Placental pericyte (primary cell): ENCODE results near the gene NUP42. TPM values are rescaled to one million over a fixed set of nuclear protein-coding genes. Genes with fewer than 3 reads are reported as not detected.

ENCODE experiments used
- total RNA-seq: library from RNA; depleted of rRNA; stranded (reverse); fragments of >200 nt; gene quantifications from 2 replicates; pipeline ENCODE4 v1.2.3, GENCODE V29; 2012

Gene NUP42
- 12.3 and 21.8 TPM in 2 replicates for total RNA-seq

GRCh38 chr7:23181684-23182553 is at the start of gene NUP42:
NUP42 (plus strand) TSS chr7:23182048; CDS start chr7:23182086, 38 bp downstream.

DNA sequence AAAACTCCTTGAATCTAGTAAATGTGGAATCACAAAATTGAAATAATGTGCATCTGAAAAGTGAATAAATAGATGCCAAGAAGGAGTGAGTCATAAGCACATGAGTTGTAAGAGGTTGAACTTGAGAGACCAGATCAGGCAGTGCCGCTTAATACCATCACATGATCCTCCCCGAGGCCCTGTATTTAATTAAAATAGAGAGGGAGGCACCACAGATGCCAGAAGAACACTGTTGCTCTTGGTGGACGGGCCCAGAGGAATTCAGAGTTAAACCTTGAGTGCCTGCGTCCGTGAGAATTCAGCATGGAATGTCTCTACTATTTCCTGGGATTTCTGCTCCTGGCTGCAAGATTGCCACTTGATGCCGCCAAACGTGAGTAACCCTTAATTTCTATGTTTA is 64.7 kb downstream of the NUP42 start, which contains the start of gene GPNMB:
Gene GPNMB, plus strand, starts transcription at position 221 of the 400 bp plus-strand sequence. Its CDS starts 83 bp downstream, at position 304.

Other genes with a start within 250 kb of the NUP42 start
- gene HYCC1, start 167.9 kb upstream of the NUP42 start, total RNA-seq, result 74.0 and 136 TPM in 2 replicates
- gene KLHL7, start 76.3 kb upstream of the NUP42 start, total RNA-seq, result 25.8 and 37.9 TPM in 2 replicates
- gene GPNMB, start 64.7 kb downstream of the NUP42 start, total RNA-seq, result 93.1 and 188 TPM in 2 replicates
- gene MALSU1, start 117.3 kb downstream of the NUP42 start, total RNA-seq, result 38.3 and 59.1 TPM in 2 replicates